Right ventricle myocardium inferior (tissue), 1 donor: ENCODE results near the gene PPP1R3A. TPM values are rescaled to one million over a fixed set of nuclear protein-coding genes. Genes with fewer than 3 reads are reported as not detected.

Source experiments
- ATAC-seq: fragments of 200-7000 bp; cut with Tn5 transposase; one replicate; pipeline ENCODE4 v1.9.1; 2020; ENCODE audit warnings: mild to moderate bottlenecking, moderate library complexity
- DNase-seq: peaks from one replicate; pipeline ENCODE4 v3.0.0; 2021; ENCODE audit errors: missing footprints
- intact Hi-C: fragments of 100-400 bp; cut with DNase I; formaldehyde crosslinking; loops from one replicate; pipeline ENCODE4 v1.11.0; 2022
- total RNA-seq: library from RNA; stranded (reverse); fragmentation: NEBNext Ultra II Directional; extraction: Animal tissue kit (Norgen Biotek cat#: 25700); gene quantifications from one replicate; pipeline ENCODE4 v1.2.1, GENCODE V29; 2021
- donor health status: DM: no; HTN: yes; CAD: no; lungs with severe emphysema.

Gene PPP1R3A
- total RNA-seq, 1 donor from 2014 or later: 121 TPM

DNA sequence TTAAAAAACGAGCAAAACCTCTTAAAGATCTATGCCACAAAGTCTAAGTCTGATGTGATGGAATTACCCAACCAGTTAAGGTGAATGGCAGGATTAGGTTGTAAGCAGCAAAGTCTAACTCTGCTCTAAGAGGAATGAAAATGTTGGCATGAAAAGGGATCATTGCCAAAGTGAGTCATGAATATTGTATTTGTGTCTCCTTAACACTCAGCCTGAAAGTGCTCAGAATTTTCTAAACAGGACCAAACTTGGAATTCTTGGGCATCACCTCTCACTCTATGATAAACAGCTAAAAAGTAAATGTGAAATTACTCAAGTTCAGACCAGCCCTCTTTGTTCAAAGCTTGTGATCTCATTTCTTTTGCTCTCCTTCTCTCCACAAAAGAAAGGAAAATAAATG is 27.0 kb downstream of the PPP1R3A start:
- intact Hi-C loops: no loop called here
- DNase-seq (no peak), ATAC-seq (no peak)

DNA sequence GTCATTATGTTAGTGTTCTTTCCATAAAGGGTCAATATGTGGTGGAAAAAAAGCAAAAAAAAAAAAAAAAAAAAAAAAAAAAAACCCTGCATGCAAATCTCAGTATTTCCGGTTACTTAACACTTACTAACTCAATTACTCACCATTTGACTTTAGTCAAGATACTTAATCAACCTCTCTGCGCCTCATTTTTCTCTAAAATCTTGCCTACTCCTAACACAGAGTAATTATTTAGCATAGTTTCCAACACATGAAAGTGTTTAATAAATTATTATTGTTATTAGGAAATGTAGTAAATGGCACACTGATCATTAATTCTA is 27.8 kb downstream of the PPP1R3A start:
- intact Hi-C loops: no loop called here
- no peak for DNase-seq
- ATAC-seq: no peak

DNA sequence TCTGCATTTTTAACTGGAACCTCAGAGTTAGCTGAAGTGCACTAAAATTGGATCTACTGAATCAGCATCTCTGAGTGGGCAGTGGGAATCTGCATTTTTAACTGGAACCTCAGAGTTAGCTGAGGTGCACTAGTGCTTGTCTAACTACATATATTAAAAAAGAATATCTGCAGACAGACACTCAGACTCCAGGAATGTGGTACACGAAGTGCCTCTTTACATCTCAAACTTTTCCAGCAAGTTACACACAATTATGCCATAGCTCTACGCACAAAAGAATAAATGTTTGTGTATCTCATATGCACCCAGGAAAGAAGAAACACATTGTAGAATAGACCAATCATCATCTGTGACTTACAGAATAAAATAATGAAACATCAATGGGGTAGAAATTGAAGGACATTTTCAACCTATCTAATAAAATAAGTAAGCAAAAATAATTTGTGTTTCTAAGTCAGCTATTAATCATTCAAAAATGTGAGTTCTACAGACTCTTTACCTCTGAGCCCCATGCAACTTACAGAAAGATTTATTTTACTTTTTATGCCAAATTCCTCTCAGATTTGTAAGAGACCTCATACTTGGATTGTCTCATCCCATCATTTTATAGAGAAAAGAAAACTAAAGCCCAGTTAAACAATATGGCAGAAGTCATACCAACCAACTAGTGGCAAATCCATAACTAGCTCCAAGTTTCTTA is 28.3 kb downstream of the PPP1R3A start:
- no peak for DNase-seq
- intact Hi-C loops: no loop called here

DNA sequence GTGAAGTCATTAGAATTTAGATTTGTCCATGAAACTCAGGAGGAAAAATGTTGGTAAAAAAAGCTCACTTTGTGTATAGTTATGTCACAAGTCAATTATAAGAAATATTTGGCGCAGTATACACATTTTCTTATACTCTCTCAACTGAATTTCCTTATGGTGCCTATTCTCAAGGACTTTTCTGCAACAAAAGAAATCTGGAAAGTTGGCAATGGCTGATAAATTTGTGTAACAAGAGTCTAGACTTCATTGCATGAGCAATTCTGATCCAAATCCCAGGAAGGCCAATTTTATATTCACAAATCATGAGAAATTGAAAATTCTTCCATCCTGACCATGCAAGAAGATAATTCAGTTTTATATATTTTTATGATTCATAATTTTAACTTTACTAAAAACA is 35.7 kb downstream of the PPP1R3A start:
- intact Hi-C loops: no loop called here
- ATAC-seq (no peak), DNase-seq (no peak)

More for the DNA sequence above, 28.3 kb downstream of the PPP1R3A start:
- no peak for ATAC-seq

DNA sequence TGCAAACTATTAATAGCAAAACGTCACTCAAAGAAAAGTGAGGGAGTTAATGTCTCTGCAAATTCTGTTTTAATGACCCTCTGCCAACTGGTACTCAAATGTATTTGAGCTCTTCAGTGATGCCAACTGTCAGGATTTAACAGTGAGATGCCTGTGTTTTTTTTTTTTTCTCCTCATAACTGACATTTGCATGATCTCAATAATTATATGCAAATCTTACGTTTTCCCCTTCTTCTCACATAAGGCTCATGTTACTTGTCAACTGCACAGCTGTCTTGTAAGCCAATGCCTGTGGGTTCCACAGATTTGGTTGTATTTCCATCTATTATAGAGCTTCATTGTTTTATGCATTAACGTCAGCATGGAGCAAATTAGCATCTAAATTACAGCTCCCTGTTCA is 38.2 kb downstream of the PPP1R3A start:
- ATAC-seq (no peak), DNase-seq (no peak)
- intact Hi-C loops: no loop called here

DNA sequence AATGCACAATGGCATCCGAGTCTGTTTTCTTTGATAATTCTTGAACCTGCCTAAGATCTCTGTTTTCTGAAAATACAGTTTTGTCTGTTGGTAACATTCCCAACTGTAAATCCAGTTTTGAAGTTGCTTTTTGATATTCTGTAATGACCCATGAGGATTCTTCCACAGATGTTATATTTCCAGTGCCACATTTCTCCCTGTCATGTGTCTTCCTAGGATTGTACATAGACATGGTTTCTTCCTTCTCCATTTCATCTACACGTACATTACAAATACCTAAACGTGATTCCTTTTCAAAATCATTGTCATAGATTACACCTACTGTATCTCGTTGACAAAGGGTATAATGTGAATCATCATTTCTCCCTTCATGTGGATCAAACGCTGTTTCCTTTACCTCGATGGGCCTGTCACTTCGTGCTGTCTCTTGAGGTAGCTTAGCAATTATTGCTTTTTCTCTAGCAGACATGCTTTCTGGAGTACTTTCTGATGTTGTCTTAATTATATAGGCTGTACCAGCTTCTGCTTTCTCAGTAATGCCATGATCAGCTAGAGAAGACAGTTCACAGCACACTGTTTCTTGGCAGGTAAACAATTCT is 40.3 kb downstream of the PPP1R3A start:
- intact Hi-C loops: no loop called here
- DNase-seq (no peak), ATAC-seq (no peak)

DNA sequence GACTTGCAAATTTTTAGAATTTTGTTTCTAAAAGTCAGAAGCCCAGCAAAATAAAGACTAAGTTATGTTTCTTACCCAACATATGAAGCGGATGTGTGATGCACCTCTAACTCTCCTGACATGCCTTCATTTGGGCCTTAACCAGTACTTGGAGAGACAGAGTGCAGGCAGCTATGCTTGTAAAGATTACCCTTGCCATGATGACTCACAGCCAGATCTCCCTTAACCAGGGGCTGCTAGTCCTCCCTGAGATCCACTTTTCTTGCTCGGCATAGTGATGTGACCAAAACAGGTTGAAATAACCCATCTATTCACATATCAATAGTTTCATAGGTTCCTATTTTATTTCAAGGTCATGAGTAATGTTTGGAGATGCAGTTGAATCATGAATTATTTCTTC is 43.6 kb downstream of the PPP1R3A start:
- no peak for DNase-seq
- intact Hi-C loops: no loop called here
- ATAC-seq: no peak

DNA sequence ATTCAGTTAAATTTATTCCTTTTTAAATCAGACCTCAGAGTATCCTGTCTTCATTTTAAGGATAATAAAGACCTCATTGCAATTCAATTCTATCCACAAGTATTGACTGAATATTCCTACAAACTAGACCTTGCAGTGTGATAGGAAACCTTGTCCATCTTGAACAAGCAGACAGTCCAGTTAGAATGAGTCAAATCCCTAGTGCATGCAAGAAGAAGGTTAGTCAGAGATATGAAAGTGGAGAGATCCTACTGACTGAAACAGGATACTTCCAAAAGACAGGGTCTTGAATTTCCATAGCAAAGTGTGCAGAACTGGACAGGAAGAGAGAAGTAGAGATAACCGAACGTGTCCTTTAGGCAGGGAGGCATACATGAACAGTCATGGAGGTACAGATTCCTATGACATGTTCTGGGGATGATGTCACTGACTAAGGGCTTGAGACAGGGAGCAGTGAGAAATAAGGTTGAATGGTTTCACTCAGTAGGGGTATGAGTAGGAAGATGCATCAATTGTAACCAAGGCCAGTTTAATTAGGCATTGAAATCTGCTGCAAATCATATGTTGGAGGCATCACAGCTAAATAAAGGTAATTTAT is 45.2 kb downstream of the PPP1R3A start:
- no peak for ATAC-seq
- intact Hi-C loops: no loop called here
- no peak for DNase-seq

DNA sequence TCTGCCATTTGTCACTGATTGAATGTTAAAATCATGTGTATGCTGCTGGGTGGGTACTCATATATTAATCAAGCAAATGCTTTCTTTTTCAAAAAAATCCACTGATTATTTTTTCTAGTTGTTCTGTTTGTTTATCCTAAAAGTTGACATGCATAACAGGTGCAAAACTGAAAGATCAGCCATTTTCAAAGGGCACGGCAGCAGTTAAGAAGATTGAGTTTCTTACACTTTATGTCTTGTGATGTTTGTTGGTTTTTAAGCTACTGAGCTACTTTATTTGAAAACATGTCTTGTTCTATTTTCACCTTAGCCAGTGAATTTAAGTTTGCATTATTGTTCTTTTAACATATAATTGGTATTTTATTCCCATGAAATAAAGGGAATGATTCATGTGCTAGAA is 45.8 kb downstream of the PPP1R3A start:
- intact Hi-C loops: no loop called here
- ATAC-seq (no peak), DNase-seq (no peak)

DNA sequence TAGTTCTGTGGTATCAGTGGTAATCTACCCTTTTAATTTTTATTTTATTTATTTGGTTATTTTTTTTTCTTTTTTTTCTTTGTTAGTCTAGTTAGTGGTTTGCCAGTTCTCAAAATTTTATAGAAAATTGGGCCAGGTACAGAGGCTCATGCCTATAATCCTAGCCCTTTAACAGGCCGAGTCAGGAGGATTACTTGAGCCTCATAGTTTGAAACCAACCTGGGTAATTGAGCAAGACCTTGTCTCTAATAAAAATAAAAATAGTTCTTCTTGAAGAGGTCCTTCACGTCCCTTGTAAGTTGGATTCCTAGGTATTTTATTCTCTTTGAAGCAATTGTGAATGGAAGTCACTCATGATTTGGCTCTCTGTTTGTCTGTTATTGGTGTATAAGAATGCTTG is 51.5 kb downstream of the PPP1R3A start:
- no peak for ATAC-seq
- DNase-seq: no peak
- intact Hi-C loops: no loop called here

DNA sequence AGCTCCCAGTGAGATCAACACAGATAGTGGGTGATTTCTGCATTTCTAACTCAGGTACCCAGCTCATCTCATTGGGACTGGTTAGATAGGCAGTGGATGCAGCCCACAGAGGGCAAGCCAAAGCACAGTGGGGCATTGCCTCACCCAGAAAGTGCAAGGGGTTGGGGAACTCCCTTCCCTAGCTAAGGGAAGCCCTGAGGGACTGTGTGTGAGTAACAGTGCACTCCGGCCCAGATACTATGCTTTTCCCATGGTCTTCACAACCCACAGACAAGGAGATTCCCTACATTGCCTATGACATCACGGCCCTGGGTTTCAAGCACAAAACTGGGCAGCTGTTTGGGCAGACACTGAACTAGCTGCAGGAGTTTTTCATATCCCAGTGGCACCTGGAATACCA is 62.8 kb downstream of the PPP1R3A start:
- no peak for ATAC-seq

DNA sequence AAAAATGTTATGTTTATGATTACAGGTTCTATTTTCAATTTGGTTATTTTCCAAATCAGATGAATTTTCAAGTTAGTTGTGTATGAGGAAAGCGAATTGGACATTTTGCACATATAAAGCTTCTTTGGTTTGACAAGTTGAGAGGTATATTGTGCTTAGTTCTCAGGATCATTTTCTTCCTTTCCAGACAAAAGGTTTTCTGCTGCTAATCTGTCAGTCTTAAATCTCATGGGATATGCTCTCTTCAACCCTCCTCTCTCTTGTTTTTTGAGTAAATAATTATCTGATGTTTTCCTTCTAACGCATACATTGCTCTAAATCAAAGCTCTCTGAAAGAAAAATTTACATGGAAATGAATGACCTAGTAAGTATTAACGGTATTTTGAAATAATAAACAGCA is 77.9 kb downstream of the PPP1R3A start:
- intact Hi-C loops: no loop called here
- ATAC-seq: no peak
- DNase-seq: no peak

More for the DNA sequence above, 62.8 kb downstream of the PPP1R3A start:
- intact Hi-C loops: no loop called here
- DNase-seq: peak; percentile 15

DNA sequence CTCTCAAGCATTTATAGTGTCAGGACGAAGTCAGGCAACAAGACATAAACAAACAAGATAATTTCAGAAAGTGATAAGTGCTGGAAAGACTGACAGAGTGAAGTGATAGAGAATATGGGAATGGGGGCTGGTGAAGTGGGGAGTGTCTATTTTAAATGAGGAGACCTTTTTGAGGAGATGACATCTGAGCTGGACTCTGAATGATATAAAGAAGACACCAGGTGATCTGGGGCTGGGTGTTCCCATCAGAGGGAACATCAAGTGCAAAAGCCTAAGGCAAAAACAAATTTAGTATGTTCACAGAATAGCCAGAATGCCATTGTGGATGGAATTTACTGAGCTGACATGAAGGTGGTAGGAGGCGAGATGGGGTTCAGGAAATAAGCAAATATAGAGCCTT is 83.4 kb downstream of the PPP1R3A start:
- intact Hi-C loops: no loop called here
- no peak for DNase-seq
- peak; percentile 45 for ATAC-seq

DNA sequence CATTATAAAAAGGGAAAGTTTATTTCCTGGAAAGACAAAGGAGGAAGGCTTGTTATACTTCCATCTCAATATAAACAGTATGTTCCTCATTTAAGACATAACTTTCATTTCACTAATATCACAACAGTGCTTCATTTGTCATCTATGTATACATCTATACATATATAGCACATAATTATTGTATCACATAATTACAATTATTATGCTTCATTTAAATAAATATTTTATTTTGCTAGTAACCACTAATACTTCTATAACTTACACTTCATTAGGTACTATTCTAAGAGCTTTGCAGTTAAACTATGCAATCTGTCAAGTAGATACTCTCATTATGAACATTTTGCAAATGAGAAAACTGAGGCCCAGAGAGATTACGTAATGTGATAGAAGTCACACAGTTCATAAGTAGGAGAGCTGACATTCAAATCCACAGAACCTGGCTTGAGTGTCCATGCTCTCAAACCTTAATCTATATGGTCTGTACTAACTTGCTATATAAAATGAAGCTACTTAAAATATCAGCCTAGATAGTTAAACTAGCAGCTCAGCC is 86.5 kb downstream of the PPP1R3A start:
- intact Hi-C loops: no loop called here
- no peak for ATAC-seq
- no peak for DNase-seq

DNA sequence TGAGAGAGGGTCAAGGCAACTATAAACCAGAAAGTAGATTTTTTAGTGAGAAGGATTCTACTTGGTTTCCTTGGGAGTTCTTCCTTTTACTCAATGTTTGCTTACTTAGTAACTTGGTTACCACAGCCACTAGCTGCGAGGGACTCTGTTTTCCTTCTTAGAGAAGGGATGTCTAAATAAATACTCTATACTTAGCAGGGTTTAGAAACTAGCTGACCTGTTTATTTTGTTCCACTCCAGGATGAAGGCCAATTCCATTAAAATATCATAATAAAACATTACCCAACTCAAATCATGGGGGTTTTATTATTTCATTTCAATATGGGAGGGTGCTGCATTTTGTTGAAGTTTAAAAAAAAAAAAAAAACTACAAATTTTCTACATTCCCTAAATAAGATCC is 87.3 kb downstream of the PPP1R3A start:
- intact Hi-C loops: no loop called here
- no peak for ATAC-seq
- no peak for DNase-seq

DNA sequence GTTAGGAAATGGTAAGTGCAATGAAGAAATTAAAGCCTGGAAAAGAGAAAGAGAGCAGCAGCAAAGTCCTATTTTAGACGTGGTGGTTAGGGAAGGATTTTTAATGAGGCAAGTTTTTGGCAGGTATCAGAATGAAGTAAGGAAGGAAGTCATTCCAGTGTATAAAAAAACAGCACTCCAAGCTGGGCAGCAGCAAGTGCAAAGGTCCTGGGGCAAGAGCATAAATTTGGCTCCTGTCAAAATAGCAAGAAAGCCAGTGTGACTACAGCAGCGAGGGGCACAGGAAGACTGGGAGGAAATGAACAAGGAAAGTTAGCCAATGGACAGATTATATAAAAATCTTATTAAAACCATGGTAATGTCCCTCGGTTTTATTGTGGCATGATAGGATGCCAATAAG is 90.2 kb downstream of the PPP1R3A start:
- intact Hi-C loops: loop anchor here (10.0 kb wide), 1 partner anchor 86 kb away; the partner anchor contains the start of gene PPP1R3A
- no peak for DNase-seq
- no peak for ATAC-seq
